H1 (cell line): Measurements from ENCODE around the gene MYRF. TPM values are rescaled to one million over a fixed set of nuclear protein-coding genes. Genes with fewer than 3 reads are reported as not detected.

Experiments used
- CTCF ChIA-PET: fragments of 300-600 bp; sonication (Branson Sonifier 250); formaldehyde crosslinking; loops from one replicate; lab custom pipeline; 2021; ENCODE audit not compliant: partially characterized antibody; lab: Charles Lee
- POLR2A ChIA-PET: fragments of 300-600 bp; sonication (Branson Sonifier 250); formaldehyde crosslinking; loops from one replicate; lab custom pipeline; 2021; ENCODE audit warnings: inconsistent platforms; ENCODE audit not compliant: partially characterized antibody; lab: Charles Lee
- DNase-seq, 2 experiments: peaks; one replicate each; pipeline versions ENCODE4 v3.0.0 to v3.0.0-alpha.2; 2010 to 2022; ENCODE audit warnings: low spot score in 2 of 2, low read depth in 1 of 2, mixed read lengths in 1 of 2
- FAIRE-seq: peaks from 2 replicates; lab custom pipeline; 2011; peaks lifted over from hg19 to GRCh38; lab: Jason Lieb, UNC
- H2AFZ ChIP-seq: 2 replicates; pipeline ENCODE4 v1.8.1; 2012; ENCODE audit warnings: low read length, inconsistent platforms
- H2AK5ac ChIP-seq: 2 replicates; pipeline ENCODE4 v1.6.1; 2013; ENCODE audit warnings: low read depth, low read length
- H2BK120ac ChIP-seq: replicated peaks from 2 replicates; pipeline ENCODE3; 2013; ENCODE audit warnings: low read depth, low read length, inconsistent platforms
- H2BK12ac ChIP-seq: 2 replicates; pipeline ENCODE4 v1.6.1; 2013; ENCODE audit warnings: low read depth, low read length
- H2BK15ac ChIP-seq: 2 replicates; pipeline ENCODE4 v1.6.1; 2013; ENCODE audit warnings: low read length
- H2BK20ac ChIP-seq: 2 replicates; pipeline ENCODE4 v1.6.1; 2013; ENCODE audit warnings: low read length
- H2BK5ac ChIP-seq: 2 replicates; pipeline ENCODE4 v1.6.1; 2013; ENCODE audit warnings: low read depth, low read length
- H3K14ac ChIP-seq: 2 replicates; pipeline ENCODE4 v1.6.1; 2013; ENCODE audit warnings: inconsistent platforms; ENCODE audit not compliant: insufficient read length
- H3K18ac ChIP-seq: 2 replicates; pipeline ENCODE4 v1.6.1; 2013; ENCODE audit warnings: low read length; ENCODE audit errors: extremely low read depth
- H3K23ac ChIP-seq: 2 replicates; pipeline ENCODE4 v1.6.1; 2013; ENCODE audit warnings: inconsistent platforms; ENCODE audit not compliant: insufficient read length
- H3K23me2 ChIP-seq: 2 replicates; pipeline ENCODE4 v1.6.1; 2013; ENCODE audit warnings: low read depth, low read length
- H3K27ac ChIP-seq: 2 replicates; pipeline ENCODE4 v1.6.1; 2011; ENCODE audit warnings: low read depth, low read length, inconsistent platforms
- H3K27me3 ChIP-seq, 4 experiments: replicated peaks in 1 of 4; 1 replicate in 1 of 4; 2 replicates in 3 of 4; pipeline versions ENCODE4 v1.6.1 to v1.8.1; 2011 to 2013; ENCODE audit warnings: low read length in 3 of 4, mild to moderate bottlenecking in 3 of 4, inconsistent platforms in 2 of 4, mixed read lengths in 2 of 4, moderate library complexity in 1 of 4; ENCODE audit not compliant: control insufficient read depth in 3 of 4, insufficient read depth in 3 of 4; ENCODE audit errors: extremely low read depth in 1 of 4
- H3K36me3 ChIP-seq, 4 experiments: 2 replicates each; pipeline versions ENCODE4 v1.6.1 to v1.8.1; 2011 to 2013; ENCODE audit warnings: mild to moderate bottlenecking in 4 of 4, low read length in 3 of 4, moderate library complexity in 2 of 4, control low read depth in 1 of 4, inconsistent platforms in 1 of 4; ENCODE audit not compliant: insufficient read depth in 4 of 4, control insufficient read depth in 2 of 4
- H3K4ac ChIP-seq: replicated peaks from 2 replicates; pipeline ENCODE3; 2013; ENCODE audit warnings: low read length, low read depth, mixed read lengths, inconsistent platforms; ENCODE audit not compliant: insufficient read length
- H3K4me1 ChIP-seq, 4 experiments: replicated peaks in 1 of 4; 1 replicate in 1 of 4; 2 replicates in 3 of 4; pipeline versions ENCODE4 v1.6.1 to v1.8.1; 2011 to 2013; ENCODE audit warnings: low read length in 3 of 4, inconsistent platforms in 2 of 4, mixed read lengths in 1 of 4; ENCODE audit not compliant: insufficient read depth in 4 of 4, control insufficient read depth in 3 of 4
- H3K4me2 ChIP-seq, 2 experiments: 2 replicates each; pipeline versions ENCODE4 v1.6.1 to v1.8.1; 2011 to 2013; ENCODE audit warnings: low read depth in 2 of 2, low read length in 2 of 2, control low read depth in 1 of 2, inconsistent platforms in 1 of 2, mild to moderate bottlenecking in 1 of 2; ENCODE audit not compliant: insufficient read depth in 1 of 2
- H3K4me3 ChIP-seq, 4 experiments: fragments of 200-600, 300-600 bp in 1 of 4; sonication (generic), shearing (Covaris generic), sonication (Bioruptor Twin) in 1 of 4; 2 replicates each; pipeline versions ENCODE4 v1.5.1 to v1.8.1; 2011 to 2016; ENCODE audit warnings: low read length in 4 of 4, low read depth in 3 of 4, control low read depth in 2 of 4, inconsistent platforms in 2 of 4, mild to moderate bottlenecking in 2 of 4, mixed read lengths in 1 of 4, moderate library complexity in 1 of 4; ENCODE audit not compliant: insufficient read depth in 2 of 4; ENCODE audit errors: extremely low read depth in 1 of 4
- H3K56ac ChIP-seq: replicated peaks from 2 replicates; pipeline ENCODE3; 2013; ENCODE audit warnings: low read depth, mild to moderate bottlenecking, mixed read lengths, low read length, inconsistent platforms; ENCODE audit not compliant: insufficient read length
- H3K79me1 ChIP-seq: 2 replicates; pipeline ENCODE4 v1.6.1; 2013; ENCODE audit warnings: low read depth, low read length, control low read depth
- H3K79me2 ChIP-seq, 2 experiments: 2 replicates each; pipeline versions ENCODE4 v1.6.1 to v1.8.1; 2012 to 2013; ENCODE audit warnings: low read length in 2 of 2, mild to moderate bottlenecking in 2 of 2, inconsistent platforms in 1 of 2; ENCODE audit not compliant: insufficient read depth in 2 of 2, control insufficient read depth in 1 of 2
- H3K9ac ChIP-seq, 4 experiments: replicated peaks in 1 of 4; 1 replicate in 1 of 4; 2 replicates in 3 of 4; pipeline versions ENCODE4 v1.6.1 to v1.8.1; 2011 to 2013; ENCODE audit warnings: low read depth in 3 of 4, low read length in 3 of 4, control low read depth in 2 of 4, mild to moderate bottlenecking in 2 of 4, moderate library complexity in 2 of 4, inconsistent platforms in 1 of 4; ENCODE audit errors: extremely low read depth in 1 of 4
- H3K9me3 ChIP-seq, 2 experiments: 2 replicates each; pipeline versions ENCODE4 v1.6.1 to v1.8.1; 2012 to 2013; ENCODE audit warnings: mild to moderate bottlenecking in 2 of 2, moderate library complexity in 2 of 2, control low read depth in 1 of 2, inconsistent platforms in 1 of 2, low read depth in 1 of 2, low read length in 1 of 2, mixed read lengths in 1 of 2; ENCODE audit not compliant: insufficient read depth in 2 of 2
- H4K20me1 ChIP-seq, 2 experiments: replicated peaks in 1 of 2; 2 replicates each; pipeline versions ENCODE3 to v1.8.1; 2011 to 2013; ENCODE audit warnings: inconsistent platforms in 2 of 2, low read length in 2 of 2, mild to moderate bottlenecking in 1 of 2; ENCODE audit not compliant: insufficient read depth in 2 of 2, control insufficient read depth in 1 of 2
- H4K5ac ChIP-seq: 2 replicates; pipeline ENCODE4 v1.6.1; 2013; ENCODE audit warnings: low read length, low read depth, mixed read lengths, inconsistent platforms; ENCODE audit not compliant: insufficient read length
- H4K8ac ChIP-seq: 2 replicates; pipeline ENCODE4 v1.8.0; 2013; ENCODE audit warnings: mild to moderate bottlenecking, moderate library complexity, low read length, inconsistent platforms; ENCODE audit not compliant: insufficient read depth; ENCODE audit errors: extremely low read depth
- H4K91ac ChIP-seq: replicated peaks from 2 replicates; pipeline ENCODE3; 2013; ENCODE audit warnings: low read length, mixed read lengths, inconsistent platforms; ENCODE audit not compliant: insufficient read length
- BACH1 ChIP-seq: IDR thresholded peaks from 2 replicates; pipeline ENCODE4 v1.6.1; 2012; ENCODE audit warnings: low read length, improper control_type of control experiment
- CBX8 ChIP-seq: fragments of 300-800, 300-1000 bp; sonication (generic); IDR thresholded peaks from 2 replicates; pipeline ENCODE4 v1.7.1; 2016; ENCODE audit warnings: low read depth, low read length, borderline replicate concordance
- CEBPB ChIP-seq: IDR thresholded peaks from 2 replicates; pipeline ENCODE4 v1.6.1; 2012; ENCODE audit warnings: low read depth, low read length
- HDAC2 ChIP-seq, 2 experiments: fragments of 300-600 bp in 1 of 2; sonication (generic) in 1 of 2; IDR thresholded peaks; 2 replicates each; pipeline ENCODE4 v1.6.1; 2011 to 2012; ENCODE audit warnings: low read depth in 2 of 2, low read length in 2 of 2, mild to moderate bottlenecking in 2 of 2, moderate library complexity in 2 of 2, borderline replicate concordance in 1 of 2, inconsistent platforms in 1 of 2
- JUN ChIP-seq: IDR thresholded peaks from 2 replicates; pipeline ENCODE4 v1.6.1; 2011; ENCODE audit warnings: low read depth, mild to moderate bottlenecking, improper control_type of control experiment, low read length
- KDM1A ChIP-seq: fragments of 200-600, 300-600 bp; sonication (generic); IDR thresholded peaks from 2 replicates; pipeline ENCODE4 v1.7.1; 2016; ENCODE audit warnings: mild to moderate bottlenecking, low read length, borderline replicate concordance
- PHF8 ChIP-seq: fragments of 200-600 bp; sonication (generic); conservative IDR thresholded peaks from 2 replicates; pipeline ENCODE4 v1.7.1; 2012; ENCODE audit warnings: low read depth, mild to moderate bottlenecking, inconsistent platforms, low read length, moderate library complexity
- POLR2A ChIP-seq, 2 experiments: IDR thresholded peaks; 1 replicate in 1 of 2; 2 replicates in 1 of 2; pipeline ENCODE4 v1.6.1; 2011; ENCODE audit warnings: low read depth in 2 of 2, low read length in 2 of 2, mild to moderate bottlenecking in 2 of 2; ENCODE audit errors: control extremely low read depth in 1 of 2
- RBBP5 ChIP-seq: IDR thresholded peaks from 2 replicates; pipeline ENCODE4 v1.7.1; 2012; ENCODE audit warnings: low read depth, mild to moderate bottlenecking, inconsistent platforms, low read length, moderate library complexity, borderline replicate concordance
- SIN3A ChIP-seq, 2 experiments: IDR thresholded peaks in 1 of 2; conservative IDR thresholded peaks in 1 of 2; 2 replicates each; pipeline ENCODE4 v1.6.1; 2011 to 2012; ENCODE audit warnings: low read length in 2 of 2, improper control_type of control experiment in 1 of 2, low read depth in 1 of 2, mild to moderate bottlenecking in 1 of 2
- SRF ChIP-seq: IDR thresholded peaks from 2 replicates; pipeline ENCODE4 v1.6.1; 2011; ENCODE audit warnings: mild to moderate bottlenecking, low read depth, low read length, moderate library complexity
- TAF1 ChIP-seq: IDR thresholded peaks from 2 replicates; pipeline ENCODE4 v1.6.1; 2011; ENCODE audit warnings: mild to moderate bottlenecking, low read depth, low read length
- TBP ChIP-seq: IDR thresholded peaks from 2 replicates; pipeline ENCODE4 v1.6.1; 2011; ENCODE audit warnings: low read depth, low read length, improper control_type of control experiment
- TCF12 ChIP-seq: IDR thresholded peaks from 2 replicates; pipeline ENCODE4 v1.6.1; 2011; ENCODE audit warnings: low read depth, mild to moderate bottlenecking, low read length
- WGBS, 2 experiments: shearing (Covaris generic) in 1 of 2; methylation state at CpG; one replicate each; pipeline versions ENCODE4 v1.1.6 to v1.1.7; 2013 to 2015; ENCODE audit warnings: low lambda C conversion rate in 2 of 2, mixed read lengths in 2 of 2, inconsistent platforms in 1 of 2, low coverage in 1 of 2, missing lambda C conversion rate in 1 of 2; ENCODE audit not compliant: insufficient replicate concordance in 2 of 2, insufficient coverage in 1 of 2, insufficient read length in 1 of 2; ENCODE audit errors: extremely low coverage in 1 of 2, missing lambda C conversion rate in 1 of 2; 5-methylcytosine and 5-hydroxymethylcytosine counted together
- polyA plus RNA-seq, 7 experiments: library from polyadenylated mRNA; depleted of rRNA in 3 of 7; stranded (reverse) in 5 of 7; unstranded in 2 of 7; fragments of >200 nt in 5 of 7; fragments of 200-250 nt in 2 of 7; gene quantifications; 1 replicate in 5 of 7; 2 replicates in 1 of 7; 4 replicates in 1 of 7; pipeline versions ENCODE4 v1.2.1 to v1.2.3, GENCODE V29; 2011 to 2013; ENCODE audit warnings: missing spikeins in 2 of 7, mixed read lengths in 2 of 7
- total RNA-seq: library from RNA; stranded (reverse); fragmentation: NEBNext Ultra II Directional; extraction: Animal tissue kit (Norgen Biotek cat#: 25700); gene quantifications from 2 replicates; pipeline ENCODE4 v1.2.1, GENCODE V29; 2021

MYRF gene
- total and polyA plus RNA-seq, 2 of the 8 experiments (the other 6 are each of a cell fraction or from before 2014, with no cell fraction given) = 6.0 to 6.1 TPM

DNA sequence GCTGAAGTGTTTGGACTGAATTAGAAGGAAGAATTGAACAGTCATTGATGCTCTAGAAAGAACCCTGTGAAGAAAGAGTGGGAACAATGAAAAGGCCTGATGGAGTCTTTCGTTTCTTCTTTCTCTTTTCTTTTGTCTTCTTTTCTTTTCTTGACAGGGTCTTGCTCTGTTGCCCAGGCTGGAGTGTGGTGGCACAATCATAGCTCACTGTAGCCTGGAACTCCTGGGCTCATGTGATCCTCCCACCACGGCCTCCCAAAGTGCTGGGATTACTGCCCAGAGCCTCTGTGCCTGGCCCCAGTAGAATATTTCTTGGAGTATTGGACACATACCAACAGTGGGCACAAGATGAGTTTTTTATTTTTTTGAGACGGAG is 41.4 kb downstream of the MYRF start:
- H4K91ac ChIP-seq = no peak overlapping the region
- H2BK5ac ChIP-seq = no peak overlapping the region
- FAIRE-seq = no peak
- WGBS, 2 experiments = 91% methylated on average over 3 of the region's 3 CpGs; no CpG with 5 or more reads in 1 of the 2 experiments
- no peak overlapping the region for H2BK12ac ChIP-seq
- H3K4me2 ChIP-seq = peak overlapping the region; percentile 68 to 93
- no peak overlapping the region for H3K18ac ChIP-seq
- no peak overlapping the region for H3K56ac ChIP-seq
- H3K23me2 ChIP-seq = peaks cover 2% of the 10 kb centered on the region; the same call in 1 of the 2 replicates
- no peaks in the 10 kb centered on the region for H3K27me3 ChIP-seq
- ChIA-PET POLR2A (interaction anchor here (1.3 to 20.9 kb wide), 12 partner anchors 9 to 64 kb away, joined by 3 to 354 read pairs (median 11); partner anchors contain the start of genes FADS1, FADS2 and MYRF), CTCF (interaction anchor here (1.5 to 10.5 kb wide), 4 partner anchors 13 to 154 kb away, joined by 4 to 168 read pairs (median 7); no protein-coding TSS in a partner anchor)
- no peak overlapping the region for H3K4ac ChIP-seq
- peak overlapping the region; percentile 86 to 99 (median 98) for H3K4me3 ChIP-seq
- H2AFZ ChIP-seq = no peak overlapping the region
- DNase-seq = no peak
- no peaks in the 10 kb centered on the region; the same call in 1 of the 2 replicates for H3K79me1 ChIP-seq
- H3K9ac ChIP-seq = peak overlapping the region in 3 of 4 experiments; percentile 99 to 100 (median 99); a peak in 3 of 7 replicates
- H3K14ac ChIP-seq = no peak overlapping the region
- no peak overlapping the region for H4K5ac ChIP-seq
- H3K4me1 ChIP-seq = 0 out of 7 replicates have a peak, but pooled peaks cover 0 to 2% (median 0%) of the 10 kb centered on the region in 4 experiments
- peaks cover 4 to 5% of the 10 kb centered on the region in 2 experiments for H4K20me1 ChIP-seq
- no peak overlapping the region for H2BK20ac ChIP-seq
- no peak overlapping the region for H2BK120ac ChIP-seq
- no peak overlapping the region for H2BK15ac ChIP-seq
- no peaks in the 10 kb centered on the region for H3K9me3 ChIP-seq
- peaks cover 8 to 58% of the 10 kb centered on the region in 2 experiments for H3K79me2 ChIP-seq
- peaks cover 14 to 33% (median 29%) of the 10 kb centered on the region in 4 experiments; a peak in 7 of 8 replicates for H3K36me3 ChIP-seq
- no peak overlapping the region; the same call in 1 of the 2 replicates for H2AK5ac ChIP-seq
- H3K27ac ChIP-seq = no peak overlapping the region
- no peak overlapping the region for H4K8ac ChIP-seq
- H3K23ac ChIP-seq = no peak overlapping the region
- TF ChIP-seq BACH1 (no peak), TCF12 (no peak), KDM1A (no peak), JUN (no peak), PHF8 (no peak), SRF (no peak), HDAC2 (IDR thresholded peaks at IDR 0.05; ENCODE audit: borderline replicate concordance in 1 of 2, low read depth in 2 of 2, low read length in 2 of 2) (no peak), TBP (no peak), CEBPB (no peak), CBX8 (no peak), POLR2A (IDR thresholded peaks at IDR 0.05; ENCODE audit: control extremely low read depth in 1 of 2, low read depth in 2 of 2, low read length in 2 of 2) (no peak), RBBP5 (no peak), TAF1 (no peak), SIN3A (conservative IDR thresholded peaks at IDR 0.05 in 1 of 2, IDR thresholded peaks at IDR 0.05 in 1 of 2; ENCODE audit: low read depth in 1 of 2, low read length in 2 of 2) (no peak)
